H1 (cell line): ENCODE results near the gene PHF1. TPM values are rescaled to one million over a fixed set of nuclear protein-coding genes. Genes with fewer than 3 reads are reported as not detected.

Experiments used
- CTCF ChIA-PET: fragments of 300-600 bp; sonication (Branson Sonifier 250); formaldehyde crosslinking; loops from one replicate; lab custom pipeline; 2021; ENCODE audit not compliant: partially characterized antibody; lab: Charles Lee
- POLR2A ChIA-PET: fragments of 300-600 bp; sonication (Branson Sonifier 250); formaldehyde crosslinking; loops from one replicate; lab custom pipeline; 2021; ENCODE audit warnings: inconsistent platforms; ENCODE audit not compliant: partially characterized antibody; lab: Charles Lee
- DNase-seq, 2 experiments: peaks; one replicate each; pipeline versions ENCODE4 v3.0.0 to v3.0.0-alpha.2; 2010 to 2022; ENCODE audit warnings: low spot score in 2 of 2, low read depth in 1 of 2, mixed read lengths in 1 of 2
- FAIRE-seq: peaks from 2 replicates; lab custom pipeline; 2011; peaks lifted over from hg19 to GRCh38; lab: Jason Lieb, UNC
- H2AFZ ChIP-seq: 2 replicates; pipeline ENCODE4 v1.8.1; 2012; ENCODE audit warnings: low read length, inconsistent platforms
- H2AK5ac ChIP-seq: 2 replicates; pipeline ENCODE4 v1.6.1; 2013; ENCODE audit warnings: low read depth, low read length
- H2BK120ac ChIP-seq: replicated peaks from 2 replicates; pipeline ENCODE3; 2013; ENCODE audit warnings: low read depth, low read length, inconsistent platforms
- H2BK12ac ChIP-seq: 2 replicates; pipeline ENCODE4 v1.6.1; 2013; ENCODE audit warnings: low read depth, low read length
- H2BK15ac ChIP-seq: 2 replicates; pipeline ENCODE4 v1.6.1; 2013; ENCODE audit warnings: low read length
- H2BK20ac ChIP-seq: 2 replicates; pipeline ENCODE4 v1.6.1; 2013; ENCODE audit warnings: low read length
- H2BK5ac ChIP-seq: 2 replicates; pipeline ENCODE4 v1.6.1; 2013; ENCODE audit warnings: low read depth, low read length
- H3K14ac ChIP-seq: 2 replicates; pipeline ENCODE4 v1.6.1; 2013; ENCODE audit warnings: inconsistent platforms; ENCODE audit not compliant: insufficient read length
- H3K18ac ChIP-seq: 2 replicates; pipeline ENCODE4 v1.6.1; 2013; ENCODE audit warnings: low read length; ENCODE audit errors: extremely low read depth
- H3K23ac ChIP-seq: 2 replicates; pipeline ENCODE4 v1.6.1; 2013; ENCODE audit warnings: inconsistent platforms; ENCODE audit not compliant: insufficient read length
- H3K23me2 ChIP-seq: 2 replicates; pipeline ENCODE4 v1.6.1; 2013; ENCODE audit warnings: low read depth, low read length
- H3K27ac ChIP-seq: 2 replicates; pipeline ENCODE4 v1.6.1; 2011; ENCODE audit warnings: low read depth, low read length, inconsistent platforms
- H3K27me3 ChIP-seq, 4 experiments: replicated peaks in 1 of 4; 1 replicate in 1 of 4; 2 replicates in 3 of 4; pipeline versions ENCODE4 v1.6.1 to v1.8.1; 2011 to 2013; ENCODE audit warnings: low read length in 3 of 4, mild to moderate bottlenecking in 3 of 4, inconsistent platforms in 2 of 4, mixed read lengths in 2 of 4, moderate library complexity in 1 of 4; ENCODE audit not compliant: control insufficient read depth in 3 of 4, insufficient read depth in 3 of 4; ENCODE audit errors: extremely low read depth in 1 of 4
- H3K36me3 ChIP-seq, 4 experiments: 2 replicates each; pipeline versions ENCODE4 v1.6.1 to v1.8.1; 2011 to 2013; ENCODE audit warnings: mild to moderate bottlenecking in 4 of 4, low read length in 3 of 4, moderate library complexity in 2 of 4, control low read depth in 1 of 4, inconsistent platforms in 1 of 4; ENCODE audit not compliant: insufficient read depth in 4 of 4, control insufficient read depth in 2 of 4
- H3K4ac ChIP-seq: replicated peaks from 2 replicates; pipeline ENCODE3; 2013; ENCODE audit warnings: low read length, low read depth, mixed read lengths, inconsistent platforms; ENCODE audit not compliant: insufficient read length
- H3K4me1 ChIP-seq, 4 experiments: replicated peaks in 1 of 4; 1 replicate in 1 of 4; 2 replicates in 3 of 4; pipeline versions ENCODE4 v1.6.1 to v1.8.1; 2011 to 2013; ENCODE audit warnings: low read length in 3 of 4, inconsistent platforms in 2 of 4, mixed read lengths in 1 of 4; ENCODE audit not compliant: insufficient read depth in 4 of 4, control insufficient read depth in 3 of 4
- H3K4me2 ChIP-seq, 2 experiments: 2 replicates each; pipeline versions ENCODE4 v1.6.1 to v1.8.1; 2011 to 2013; ENCODE audit warnings: low read depth in 2 of 2, low read length in 2 of 2, control low read depth in 1 of 2, inconsistent platforms in 1 of 2, mild to moderate bottlenecking in 1 of 2; ENCODE audit not compliant: insufficient read depth in 1 of 2
- H3K4me3 ChIP-seq, 4 experiments: fragments of 200-600, 300-600 bp in 1 of 4; sonication (generic), shearing (Covaris generic), sonication (Bioruptor Twin) in 1 of 4; 2 replicates each; pipeline versions ENCODE4 v1.5.1 to v1.8.1; 2011 to 2016; ENCODE audit warnings: low read length in 4 of 4, low read depth in 3 of 4, control low read depth in 2 of 4, inconsistent platforms in 2 of 4, mild to moderate bottlenecking in 2 of 4, mixed read lengths in 1 of 4, moderate library complexity in 1 of 4; ENCODE audit not compliant: insufficient read depth in 2 of 4; ENCODE audit errors: extremely low read depth in 1 of 4
- H3K56ac ChIP-seq: replicated peaks from 2 replicates; pipeline ENCODE3; 2013; ENCODE audit warnings: low read depth, mild to moderate bottlenecking, mixed read lengths, low read length, inconsistent platforms; ENCODE audit not compliant: insufficient read length
- H3K79me1 ChIP-seq: 2 replicates; pipeline ENCODE4 v1.6.1; 2013; ENCODE audit warnings: low read depth, low read length, control low read depth
- H3K79me2 ChIP-seq, 2 experiments: 2 replicates each; pipeline versions ENCODE4 v1.6.1 to v1.8.1; 2012 to 2013; ENCODE audit warnings: low read length in 2 of 2, mild to moderate bottlenecking in 2 of 2, inconsistent platforms in 1 of 2; ENCODE audit not compliant: insufficient read depth in 2 of 2, control insufficient read depth in 1 of 2
- H3K9ac ChIP-seq, 4 experiments: replicated peaks in 1 of 4; 1 replicate in 1 of 4; 2 replicates in 3 of 4; pipeline versions ENCODE4 v1.6.1 to v1.8.1; 2011 to 2013; ENCODE audit warnings: low read depth in 3 of 4, low read length in 3 of 4, control low read depth in 2 of 4, mild to moderate bottlenecking in 2 of 4, moderate library complexity in 2 of 4, inconsistent platforms in 1 of 4; ENCODE audit errors: extremely low read depth in 1 of 4
- H3K9me3 ChIP-seq, 2 experiments: 2 replicates each; pipeline versions ENCODE4 v1.6.1 to v1.8.1; 2012 to 2013; ENCODE audit warnings: mild to moderate bottlenecking in 2 of 2, moderate library complexity in 2 of 2, control low read depth in 1 of 2, inconsistent platforms in 1 of 2, low read depth in 1 of 2, low read length in 1 of 2, mixed read lengths in 1 of 2; ENCODE audit not compliant: insufficient read depth in 2 of 2
- H4K20me1 ChIP-seq, 2 experiments: replicated peaks in 1 of 2; 2 replicates each; pipeline versions ENCODE3 to v1.8.1; 2011 to 2013; ENCODE audit warnings: inconsistent platforms in 2 of 2, low read length in 2 of 2, mild to moderate bottlenecking in 1 of 2; ENCODE audit not compliant: insufficient read depth in 2 of 2, control insufficient read depth in 1 of 2
- H4K5ac ChIP-seq: 2 replicates; pipeline ENCODE4 v1.6.1; 2013; ENCODE audit warnings: low read length, low read depth, mixed read lengths, inconsistent platforms; ENCODE audit not compliant: insufficient read length
- H4K8ac ChIP-seq: 2 replicates; pipeline ENCODE4 v1.8.0; 2013; ENCODE audit warnings: mild to moderate bottlenecking, moderate library complexity, low read length, inconsistent platforms; ENCODE audit not compliant: insufficient read depth; ENCODE audit errors: extremely low read depth
- H4K91ac ChIP-seq: replicated peaks from 2 replicates; pipeline ENCODE3; 2013; ENCODE audit warnings: low read length, mixed read lengths, inconsistent platforms; ENCODE audit not compliant: insufficient read length
- CHD1 ChIP-seq: IDR thresholded peaks from 2 replicates; pipeline ENCODE4 v1.6.1; 2012; ENCODE audit warnings: low read depth, low read length, improper control_type of control experiment
- KDM1A ChIP-seq: fragments of 200-600, 300-600 bp; sonication (generic); IDR thresholded peaks from 2 replicates; pipeline ENCODE4 v1.7.1; 2016; ENCODE audit warnings: mild to moderate bottlenecking, low read length, borderline replicate concordance
- MAFK ChIP-seq: IDR thresholded peaks from 2 replicates; pipeline ENCODE4 v1.6.1; 2012; ENCODE audit warnings: low read depth, mild to moderate bottlenecking, improper control_type of control experiment, low read length
- PHF8 ChIP-seq: fragments of 200-600 bp; sonication (generic); conservative IDR thresholded peaks from 2 replicates; pipeline ENCODE4 v1.7.1; 2012; ENCODE audit warnings: low read depth, mild to moderate bottlenecking, inconsistent platforms, low read length, moderate library complexity
- POLR2A ChIP-seq, 2 experiments: IDR thresholded peaks; 1 replicate in 1 of 2; 2 replicates in 1 of 2; pipeline ENCODE4 v1.6.1; 2011; ENCODE audit warnings: low read depth in 2 of 2, low read length in 2 of 2, mild to moderate bottlenecking in 2 of 2; ENCODE audit errors: control extremely low read depth in 1 of 2
- POLR2AphosphoS5 ChIP-seq: IDR thresholded peaks from 2 replicates; pipeline ENCODE4 v1.6.1; 2011; ENCODE audit warnings: low read depth, low read length
- SAP30 ChIP-seq: fragments of 300-600 bp; sonication (generic); IDR thresholded peaks from 2 replicates; pipeline ENCODE4 v1.7.1; 2012; ENCODE audit warnings: low read length, moderate library complexity, mild to moderate bottlenecking, inconsistent platforms; ENCODE audit not compliant: insufficient read depth, insufficient replicate concordance
- SP1 ChIP-seq: IDR thresholded peaks from 2 replicates; pipeline ENCODE4 v1.6.1; 2011; ENCODE audit warnings: low read depth, low read length
- TBP ChIP-seq: IDR thresholded peaks from 2 replicates; pipeline ENCODE4 v1.6.1; 2011; ENCODE audit warnings: low read depth, low read length, improper control_type of control experiment
- YY1 ChIP-seq: IDR thresholded peaks from 2 replicates; pipeline ENCODE4 v1.6.1; 2011; ENCODE audit warnings: low read depth, mild to moderate bottlenecking, low read length
- WGBS, 2 experiments: shearing (Covaris generic) in 1 of 2; methylation state at CpG; one replicate each; pipeline versions ENCODE4 v1.1.6 to v1.1.7; 2013 to 2015; ENCODE audit warnings: low lambda C conversion rate in 2 of 2, mixed read lengths in 2 of 2, inconsistent platforms in 1 of 2, low coverage in 1 of 2, missing lambda C conversion rate in 1 of 2; ENCODE audit not compliant: insufficient replicate concordance in 2 of 2, insufficient coverage in 1 of 2, insufficient read length in 1 of 2; ENCODE audit errors: extremely low coverage in 1 of 2, missing lambda C conversion rate in 1 of 2; 5-methylcytosine and 5-hydroxymethylcytosine counted together
- polyA plus RNA-seq, 7 experiments: library from polyadenylated mRNA; depleted of rRNA in 3 of 7; stranded (reverse) in 5 of 7; unstranded in 2 of 7; fragments of >200 nt in 5 of 7; fragments of 200-250 nt in 2 of 7; gene quantifications; 1 replicate in 5 of 7; 2 replicates in 1 of 7; 4 replicates in 1 of 7; pipeline versions ENCODE4 v1.2.1 to v1.2.3, GENCODE V29; 2011 to 2013; ENCODE audit warnings: missing spikeins in 2 of 7, mixed read lengths in 2 of 7
- total RNA-seq: library from RNA; stranded (reverse); fragmentation: NEBNext Ultra II Directional; extraction: Animal tissue kit (Norgen Biotek cat#: 25700); gene quantifications from 2 replicates; pipeline ENCODE4 v1.2.1, GENCODE V29; 2021
- TF ChIP-seq, protein P1 (sequence below): IDR thresholded peaks from 2 replicates; pipeline ENCODE4 v1.6.1; 2011; ENCODE audit warnings: low read length, improper control_type of control experiment

The PHF1 gene
- total and polyA plus RNA-seq, 2 of the 8 experiments (the other 6 are each of a cell fraction or from before 2014, with no cell fraction given), result 47.3 to 78.6 TPM

DNA sequence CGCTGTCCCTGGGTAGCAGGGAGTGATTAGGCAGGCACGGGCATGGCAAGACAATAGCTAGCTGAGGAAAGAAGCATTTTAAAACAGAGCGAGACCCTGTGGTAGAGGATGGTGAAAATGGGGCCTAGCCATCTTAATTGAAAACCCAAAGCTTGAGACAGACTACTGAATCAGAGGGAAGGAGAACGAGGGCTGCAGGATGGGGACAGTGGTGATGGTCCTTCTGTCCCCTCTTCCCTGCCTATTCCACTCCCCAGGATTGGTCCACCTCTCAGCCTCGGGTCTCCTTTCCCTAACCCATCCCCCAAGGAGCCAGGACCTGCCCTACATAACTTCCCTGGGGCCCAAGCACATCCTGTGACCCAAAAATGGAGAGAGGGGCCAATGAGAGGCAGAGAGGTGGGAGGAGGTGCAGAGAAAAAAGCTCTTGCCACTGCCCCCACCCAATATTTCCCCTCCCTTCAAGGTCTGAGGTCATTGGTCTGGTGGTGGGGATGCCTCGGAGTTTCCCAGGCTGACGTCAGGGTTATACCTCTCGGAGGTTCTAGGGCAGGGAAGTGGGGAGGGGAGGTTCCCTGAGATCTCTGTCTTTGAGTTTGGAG, 8.0 kb downstream of the PHF1 start:
- Histone ChIP-seq H4K91ac (peak overlapping the region; percentile 85), H2BK120ac (peak overlapping the region; percentile 66), H3K4me1 (peaks cover 8 to 34% (median 15%) of the 10 kb centered on the region in 4 experiments), H2BK12ac (peak overlapping the region; percentile 45; the same call in 1 of the 2 replicates), H2BK15ac (peak overlapping the region; percentile 8; the same call in 1 of the 2 replicates), H3K9me3 (no peaks in the 10 kb centered on the region), H3K27ac (peak overlapping the region; percentile 89), H3K4me3 (peak overlapping the region; percentile 75 to 99 (median 93); a peak in 7 of 8 replicates), H3K9ac (peak overlapping the region in 3 of 4 experiments; percentile 62 to 70 (median 69); a peak in 6 of 7 replicates), H4K20me1 (peaks cover 4 to 13% of the 10 kb centered on the region in 2 experiments), H3K27me3 (no peaks in the 10 kb centered on the region), H3K79me1 (peaks cover 12% of the 10 kb centered on the region; the same call in 1 of the 2 replicates), H4K5ac (peak overlapping the region; percentile 35), H4K8ac (peak overlapping the region; percentile 63; the same call in 1 of the 2 replicates), H3K14ac (no peak overlapping the region), H3K18ac (peak overlapping the region; percentile 68), H2AFZ (no peak overlapping the region), H2AK5ac (peak overlapping the region; percentile 79), H3K79me2 (peaks cover 19 to 57% of the 10 kb centered on the region in 2 experiments), H3K4me2 (peak overlapping the region; percentile 89 to 93), H3K36me3 (peaks cover 7 to 34% (median 21%) of the 10 kb centered on the region in 4 experiments; a peak in 7 of 8 replicates), H2BK20ac (peak overlapping the region; percentile 72; the same call in 1 of the 2 replicates), H3K56ac (peak overlapping the region; percentile 37), H3K23ac (no peak overlapping the region), H3K23me2 (peaks cover 21% of the 10 kb centered on the region), H2BK5ac (peak overlapping the region; percentile 53), H3K4ac (peak overlapping the region; percentile 30)
- ChIA-PET CTCF (interaction anchor here (0.6 to 5.7 kb wide), 11 partner anchors 6 to 204 kb away, joined by 3 to 37 read pairs (median 3); partner anchors contain the start of gene ZBTB22), POLR2A (interaction anchor here (0.6 to 4.4 kb wide), 16 partner anchors 9 to 214 kb away, joined by 3 to 82 read pairs (median 4); partner anchors contain the start of genes B3GALT4, RGL2, RPS18 and VPS52)
- FAIRE-seq (no peak), DNase-seq (peak in 1 of 2 experiments; percentile 55)
- WGBS, 2 experiments, result 17% methylated on average over 8 of the region's 8 CpGs; no CpG with 5 or more reads in 1 of the 2 experiments
- TF ChIP-seq KDM1A (no peak), POLR2AphosphoS5 (peak; percentile 57; the same call in 1 of the 2 replicates), PHF8 (no peak; the same call in 1 of the 2 replicates), YY1 (no peak), SAP30 (no peak), POLR2A (IDR thresholded peaks at IDR 0.05; ENCODE audit: control extremely low read depth in 1 of 2, low read depth in 2 of 2, low read length in 2 of 2) (peak in 1 of 2 experiments; percentile 41; a peak in 1 of 3 replicates), SP1 (peak; percentile 17; the same call in 1 of the 2 replicates), CHD1 (no peak), MAFK (no peak), TBP (0 out of 2 replicates have a peak, but pooled peaks have one; percentile 4)
- TF ChIP-seq, protein P1, sequence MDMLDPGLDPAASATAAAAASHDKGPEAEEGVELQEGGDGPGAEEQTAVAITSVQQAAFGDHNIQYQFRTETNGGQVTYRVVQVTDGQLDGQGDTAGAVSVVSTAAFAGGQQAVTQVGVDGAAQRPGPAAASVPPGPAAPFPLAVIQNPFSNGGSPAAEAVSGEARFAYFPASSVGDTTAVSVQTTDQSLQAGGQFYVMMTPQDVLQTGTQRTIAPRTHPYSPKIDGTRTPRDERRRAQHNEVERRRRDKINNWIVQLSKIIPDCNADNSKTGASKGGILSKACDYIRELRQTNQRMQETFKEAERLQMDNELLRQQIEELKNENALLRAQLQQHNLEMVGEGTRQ, result no peak
